HEK293T (cell line): ENCODE results near the gene BHLHE23.

ENCODE experiments used
- CTCF ChIA-PET: fragments of 350-600 bp; formaldehyde crosslinking; extraction: SDS; loops from one replicate; lab custom pipeline; 2021; ENCODE audit warnings: antibody characterized with exemption, inconsistent platforms; lab: Yijun Ruan, JAX
- POLR2A ChIA-PET: fragments of 350-600 bp; formaldehyde crosslinking; extraction: SDS; loops from one replicate; lab custom pipeline; 2020; ENCODE audit warnings: antibody characterized with exemption, inconsistent platforms; lab: Yijun Ruan, JAX
- DNase-seq: peaks from one replicate; pipeline ENCODE4 v3.0.0; 2012; ENCODE audit warnings: mixed read lengths; ENCODE audit errors: extremely low spot score
- ARNT ChIP-seq: fragments of 450-650 bp; IDR thresholded peaks from 2 replicates; pipeline ENCODE4 v1.6.1; 2017; ENCODE audit warnings: mild to moderate bottlenecking
- BHLHE40 ChIP-seq: fragments of 450-650 bp; IDR thresholded peaks from 2 replicates; pipeline ENCODE4 v1.6.1; 2016; ENCODE audit warnings: mild to moderate bottlenecking, moderate library complexity, borderline replicate concordance
- CTBP1 ChIP-seq: fragments of 450-650 bp; IDR thresholded peaks from 2 replicates; pipeline ENCODE4 v1.6.1; 2016; ENCODE audit warnings: borderline replicate concordance
- ELF4 ChIP-seq: fragments of 450-650 bp; IDR thresholded peaks from 2 replicates; pipeline ENCODE4 v1.6.1; 2017; ENCODE audit warnings: antibody characterized with exemption
- FOXA1 ChIP-seq: fragments of 450-650 bp; IDR thresholded peaks from 2 replicates; pipeline ENCODE4 v1.6.1; 2016; ENCODE audit warnings: mild to moderate bottlenecking
- FOXK2 ChIP-seq: fragments of 450-650 bp; IDR thresholded peaks from 2 replicates; pipeline ENCODE4 v1.6.1; 2016; ENCODE audit warnings: mild to moderate bottlenecking
- FOXM1 ChIP-seq: fragments of 450-650 bp; IDR thresholded peaks from 2 replicates; pipeline ENCODE4 v1.6.1; 2017; ENCODE audit warnings: mild to moderate bottlenecking, borderline replicate concordance
- HDGF ChIP-seq: fragments of 450-650 bp; IDR thresholded peaks from 2 replicates; pipeline ENCODE4 v1.6.1; 2017; ENCODE audit warnings: antibody characterized with exemption, borderline replicate concordance
- L3MBTL2 ChIP-seq: fragments of 450-650 bp; conservative IDR thresholded peaks from 2 replicates; pipeline ENCODE4 v1.6.1; 2016; ENCODE audit warnings: mild to moderate bottlenecking
- LEF1 ChIP-seq: fragments of 450-650 bp; IDR thresholded peaks from 2 replicates; pipeline ENCODE4 v1.6.1; 2017; ENCODE audit warnings: mild to moderate bottlenecking, borderline replicate concordance
- NFRKB ChIP-seq: fragments of 450-650 bp; IDR thresholded peaks from 2 replicates; pipeline ENCODE4 v1.6.1; 2016; ENCODE audit warnings: mild to moderate bottlenecking, moderate library complexity
- SP1 ChIP-seq: fragments of 450-650 bp; IDR thresholded peaks from 2 replicates; pipeline ENCODE4 v1.6.1; 2017
- SUZ12 ChIP-seq: fragments of 450-650 bp; IDR thresholded peaks from 2 replicates; pipeline ENCODE4 v1.6.1; 2016; ENCODE audit warnings: mild to moderate bottlenecking
- TARDBP ChIP-seq: fragments of 450-650 bp; IDR thresholded peaks from 2 replicates; pipeline ENCODE4 v1.6.1; 2016
- ZNF384 ChIP-seq: fragments of 450-650 bp; IDR thresholded peaks from 2 replicates; pipeline ENCODE4 v1.6.1; 2016
- TF ChIP-seq, protein P1 (sequence below): fragments of 450-650 bp; IDR thresholded peaks from 2 replicates; pipeline ENCODE4 v1.6.1; 2016

BHLHE23 gene

DNA sequence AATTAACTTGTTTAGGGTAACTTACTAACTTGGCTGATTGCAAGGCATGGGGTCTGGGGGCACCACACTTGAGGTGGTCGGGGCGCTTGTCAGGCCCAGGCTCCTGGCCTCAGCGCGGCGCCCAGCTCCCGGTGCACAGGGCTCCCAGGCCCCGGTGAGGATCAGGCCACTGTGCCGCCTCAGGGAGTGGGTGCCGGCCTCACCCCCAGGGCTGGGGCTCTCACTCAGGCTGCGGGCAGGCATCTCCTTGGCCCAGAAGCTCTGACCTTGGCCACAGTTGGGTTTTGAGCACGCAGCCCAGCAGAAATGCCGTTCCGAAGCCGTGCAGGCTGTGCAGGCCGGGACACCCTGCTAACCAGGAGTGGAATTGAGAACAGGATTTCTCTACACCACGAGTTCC, 37.8 kb upstream of the BHLHE23 start:
- CTCF ChIA-PET: no interaction called here
- DNase-seq: no peak
- POLR2A ChIA-PET: no interaction called here
- TF ChIP-seq BHLHE40 (no peak), ARNT (no peak), L3MBTL2 (no peak), CTBP1 (no peak), FOXM1 (no peak), FOXK2 (no peak), SUZ12 (no peak), FOXA1 (no peak), HDGF (no peak), SP1 (no peak)

DNA sequence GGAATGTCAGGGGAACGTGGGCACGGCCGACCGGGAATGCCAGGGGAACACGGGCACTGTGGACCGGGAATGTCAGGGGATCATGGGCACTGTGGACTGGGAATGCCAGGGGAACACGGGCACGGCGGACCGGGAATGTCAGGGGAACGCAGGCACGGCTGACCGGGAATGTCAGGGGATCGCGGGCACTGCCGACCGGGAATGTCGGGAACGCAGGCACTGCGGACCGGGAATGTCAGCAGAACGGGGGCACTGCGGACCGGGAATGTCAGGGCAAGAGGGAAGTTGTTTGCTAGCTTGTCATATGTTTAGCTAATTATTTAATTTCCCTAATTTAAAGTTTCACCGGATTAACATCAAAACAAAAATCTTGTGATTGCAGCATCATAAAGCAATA, 37.4 kb upstream of the BHLHE23 start:
- DNase-seq: no peak
- no peak for TF ChIP-seq SP1
- TF ChIP-seq ZNF384: no peak
- no peak for TF ChIP-seq TARDBP
- TF ChIP-seq L3MBTL2: no peak
- no peak for TF ChIP-seq ELF4
- TF ChIP-seq FOXK2: no peak
- no peak for TF ChIP-seq SUZ12
- no peak for TF ChIP-seq BHLHE40
- TF ChIP-seq ARNT: no peak
- TF ChIP-seq LEF1: no peak
- no peak for TF ChIP-seq FOXM1
- TF ChIP-seq NFRKB: no peak
- no peak for TF ChIP-seq HDGF
- no peak for TF ChIP-seq FOXA1
- TF ChIP-seq, protein P1, sequence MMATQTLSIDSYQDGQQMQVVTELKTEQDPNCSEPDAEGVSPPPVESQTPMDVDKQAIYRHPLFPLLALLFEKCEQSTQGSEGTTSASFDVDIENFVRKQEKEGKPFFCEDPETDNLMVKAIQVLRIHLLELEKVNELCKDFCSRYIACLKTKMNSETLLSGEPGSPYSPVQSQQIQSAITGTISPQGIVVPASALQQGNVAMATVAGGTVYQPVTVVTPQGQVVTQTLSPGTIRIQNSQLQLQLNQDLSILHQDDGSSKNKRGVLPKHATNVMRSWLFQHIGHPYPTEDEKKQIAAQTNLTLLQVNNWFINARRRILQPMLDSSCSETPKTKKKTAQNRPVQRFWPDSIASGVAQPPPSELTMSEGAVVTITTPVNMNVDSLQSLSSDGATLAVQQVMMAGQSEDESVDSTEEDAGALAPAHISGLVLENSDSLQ: no peak
- no peak for TF ChIP-seq CTBP1
- ChIA-PET POLR2A (no interaction called here), CTCF (no interaction called here)

DNA sequence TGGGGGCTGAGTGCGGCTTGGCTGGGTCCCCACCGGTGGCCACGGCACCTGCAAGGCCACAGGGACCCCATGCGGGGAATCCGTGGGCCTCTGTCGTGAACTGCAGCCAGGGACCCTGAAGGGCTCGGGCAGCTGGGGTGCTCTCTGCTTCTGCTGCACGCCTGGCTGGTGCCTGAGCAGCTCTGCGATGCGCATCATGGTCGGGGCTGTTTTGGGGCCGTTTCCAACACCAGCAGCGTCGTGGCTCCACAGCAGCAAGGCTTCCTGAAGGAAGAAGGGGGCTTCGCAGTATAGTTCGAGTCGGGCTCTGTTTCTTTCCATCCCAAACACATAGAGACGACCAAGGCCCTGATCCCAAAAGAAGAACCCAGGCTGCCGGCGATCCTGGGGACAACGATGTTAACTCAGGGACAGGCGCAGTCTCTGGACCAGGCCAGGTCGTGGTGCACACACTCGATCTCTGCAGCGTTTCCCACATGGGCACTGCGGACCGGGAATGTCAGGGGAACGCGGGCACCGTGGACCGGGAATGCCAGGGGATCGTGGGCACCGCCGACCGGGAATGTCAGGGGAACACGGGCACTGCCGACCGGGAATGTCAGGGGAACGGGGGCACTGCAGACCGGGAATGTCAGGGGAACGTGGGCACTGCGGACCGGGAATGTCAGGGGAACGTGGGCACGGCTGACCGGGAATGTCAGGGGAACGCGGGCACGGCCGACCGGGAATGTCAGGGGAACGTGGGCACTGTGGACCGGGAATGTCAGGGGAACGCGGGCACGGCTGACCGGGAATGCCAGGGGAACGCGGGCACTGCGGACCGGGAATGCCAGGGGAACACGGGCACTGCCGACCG, 36.8 kb upstream of the BHLHE23 start:
- CTCF ChIA-PET: interaction anchor here (0.5 kb wide), 1 partner anchor 13 kb away, joined by 3 read pairs; no protein-coding TSS in a partner anchor

GRCh38 chr20:63042448-63043071, 35.8 kb upstream of the BHLHE23 start:
- CTCF ChIA-PET: interaction anchor here (0.5 kb wide), 1 partner anchor 14 kb away, joined by 3 read pairs; no protein-coding TSS in a partner anchor
- no peak for TF ChIP-seq L3MBTL2
- no peak for TF ChIP-seq ZNF384
- TF ChIP-seq ELF4: no peak
- no peak for TF ChIP-seq SP1
- TF ChIP-seq FOXM1: no peak
- no peak for TF ChIP-seq CTBP1
- no peak for TF ChIP-seq LEF1
- DNase-seq: no peak
- POLR2A ChIA-PET: no interaction called here

More for the DNA sequence above, 36.8 kb upstream of the BHLHE23 start:
- POLR2A ChIA-PET: no interaction called here
- DNase-seq: no peak
- TF ChIP-seq ZNF384: no peak
- no peak for TF ChIP-seq SP1
- no peak for TF ChIP-seq ARNT
- TF ChIP-seq ELF4: no peak
- TF ChIP-seq FOXK2: no peak
- no peak for TF ChIP-seq LEF1
- no peak for TF ChIP-seq CTBP1

DNA sequence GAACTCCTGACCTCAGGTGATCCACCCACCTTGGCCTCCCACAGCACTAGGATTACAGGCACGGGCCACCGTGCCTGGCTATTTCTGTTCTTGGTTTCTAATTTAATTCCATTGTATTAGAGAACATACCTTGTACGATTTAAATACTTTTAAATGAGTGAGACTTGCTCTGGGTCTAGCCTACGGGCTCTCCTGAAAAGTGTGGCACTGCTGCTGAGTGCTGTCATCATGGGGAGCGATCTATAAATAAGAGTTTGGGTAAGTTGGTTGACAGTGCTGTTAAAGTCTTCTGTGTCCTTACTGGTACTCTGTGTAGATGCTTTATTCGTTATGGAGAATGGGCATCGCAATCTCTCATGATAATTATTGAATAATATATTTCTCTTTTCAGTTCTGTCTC, 35.0 kb upstream of the BHLHE23 start:
- DNase-seq: no peak
- CTCF ChIA-PET: no interaction called here
- POLR2A ChIA-PET: no interaction called here
- TF ChIP-seq CTBP1 (no peak), L3MBTL2 (no peak), SUZ12 (no peak), FOXM1 (no peak), ARNT (no peak), BHLHE40 (no peak), NFRKB (no peak), ELF4 (no peak), FOXK2 (no peak), LEF1 (no peak), TARDBP (no peak)
- TF ChIP-seq, protein P1: no peak

DNA sequence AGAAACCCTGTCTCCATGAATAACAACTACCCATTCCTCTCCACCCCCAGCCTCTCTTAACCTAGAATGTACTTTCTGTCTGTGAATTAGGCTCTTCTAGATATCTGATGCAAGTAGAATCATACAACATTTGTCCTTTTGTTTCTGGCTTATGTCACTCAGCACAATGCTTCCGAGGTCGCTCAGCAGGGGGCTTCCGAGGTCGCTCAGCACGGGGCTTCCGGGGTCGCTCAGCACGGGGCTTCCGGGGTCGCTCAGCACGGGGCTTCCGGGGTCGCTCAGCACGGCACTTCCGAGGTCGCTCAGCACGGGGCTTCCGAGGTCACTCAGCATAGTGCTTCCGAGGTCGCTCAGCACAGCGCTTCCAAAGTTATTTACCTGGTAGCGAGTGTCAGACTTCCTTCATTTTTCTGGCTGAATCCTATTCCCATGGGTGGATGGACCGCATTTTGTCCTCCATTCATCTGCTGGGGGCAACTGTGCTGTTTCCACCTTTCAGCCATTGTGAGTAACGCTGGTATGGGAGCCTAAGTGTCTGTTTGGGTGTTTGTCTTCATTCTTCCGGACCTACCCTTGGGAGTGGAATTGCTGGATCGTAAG, 31.0 kb upstream of the BHLHE23 start:
- POLR2A ChIA-PET: no interaction called here

More for the DNA sequence above, 31.0 kb upstream of the BHLHE23 start:
- no peak for DNase-seq
- TF ChIP-seq, protein P1: no peak
- TF ChIP-seq FOXM1: no peak
- TF ChIP-seq ARNT: no peak
- no peak for TF ChIP-seq SUZ12
- no peak for TF ChIP-seq TARDBP
- no peak for TF ChIP-seq BHLHE40
- no peak for TF ChIP-seq SP1
- no peak for TF ChIP-seq FOXK2
- no peak for TF ChIP-seq ZNF384
- no peak for TF ChIP-seq NFRKB
- no peak for TF ChIP-seq LEF1
- TF ChIP-seq ELF4: no peak
- TF ChIP-seq HDGF: no peak
- no peak for TF ChIP-seq FOXA1
- no peak for TF ChIP-seq L3MBTL2
- CTCF ChIA-PET: no interaction called here
